ENCODE measurements around the gene TGFBR3.

Gene TGFBR3

DNA sequence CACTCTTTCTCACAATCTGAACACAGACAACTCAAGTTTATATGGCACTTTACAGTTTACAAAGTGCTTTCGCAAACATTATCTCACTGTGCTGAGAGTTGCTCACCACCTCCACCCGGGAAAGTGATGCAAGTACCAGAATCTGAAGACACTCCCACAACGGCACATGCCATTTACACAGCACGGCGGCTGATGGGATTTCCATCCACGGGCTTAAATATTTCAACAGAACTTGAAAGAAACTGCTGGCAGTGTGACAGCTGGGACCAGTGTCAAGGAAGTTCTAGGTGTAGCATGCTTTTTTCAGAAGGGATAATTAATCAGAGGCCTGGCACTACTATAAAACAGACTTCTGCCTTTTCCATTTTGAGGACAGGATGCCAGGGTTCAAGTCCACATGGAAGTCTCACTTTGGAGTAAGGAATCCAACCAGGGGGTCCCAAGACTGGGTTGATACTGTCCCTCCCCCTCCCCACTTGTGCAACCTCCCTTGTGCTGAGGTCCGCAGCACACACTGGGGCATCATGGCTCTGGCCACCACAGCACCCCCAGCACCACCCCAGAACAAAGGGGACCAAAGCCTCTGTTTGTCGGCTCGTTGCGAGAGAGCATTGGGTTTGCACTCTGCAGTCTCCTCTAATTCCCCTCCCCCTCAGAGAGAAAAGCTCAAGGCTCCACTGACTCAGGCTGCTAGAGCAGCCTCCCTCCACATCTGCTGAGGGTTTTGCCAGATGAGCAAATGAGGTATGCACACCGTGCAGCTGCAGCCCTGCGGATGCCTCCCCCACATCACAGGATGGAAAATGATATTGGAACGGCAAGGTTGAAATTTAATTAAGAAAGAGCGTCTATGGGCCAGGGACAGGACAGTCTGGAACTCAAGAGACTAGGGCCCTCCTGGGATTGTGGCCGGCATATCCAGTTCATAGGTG is 154.9 kb downstream of the TGFBR3 start:
- DNase-seq, result peak; percentile 17 to 19

DNA sequence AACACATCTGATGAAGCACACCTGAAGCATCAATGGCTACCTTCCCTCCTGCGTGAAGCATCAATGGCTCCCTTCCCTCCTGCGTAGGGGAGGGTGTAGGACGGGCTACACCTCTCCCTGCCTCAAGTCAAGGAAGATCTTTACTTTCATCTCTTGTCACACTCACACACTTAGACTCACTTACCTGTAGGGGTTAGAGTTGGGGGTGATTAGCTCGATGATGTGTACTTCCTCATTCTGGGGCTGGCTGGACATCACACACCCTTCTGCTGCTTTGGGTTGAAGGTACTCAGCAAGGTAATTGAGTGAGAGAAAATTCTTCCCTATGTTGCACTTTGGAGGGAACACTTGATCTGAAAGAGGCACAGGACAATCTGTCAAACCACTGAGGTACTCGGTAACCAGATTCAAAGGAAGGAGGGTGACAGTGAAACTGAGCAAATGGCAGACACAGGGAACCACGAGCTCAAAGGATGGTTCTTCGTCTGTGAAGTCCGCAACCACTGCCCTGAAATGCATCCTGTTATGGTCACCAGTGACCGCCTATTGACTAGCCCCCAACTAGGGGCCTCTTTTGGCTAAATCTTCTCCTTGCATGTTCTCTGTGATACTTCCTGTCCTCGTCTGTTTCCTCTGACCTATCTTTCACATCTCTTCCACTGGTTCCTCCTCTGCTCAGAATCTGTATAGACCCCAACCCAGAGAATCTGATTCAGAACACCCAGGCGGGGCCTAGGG is 156.2 kb downstream of the TGFBR3 start:
- DNase-seq, result peak in 1 of 2 donors; percentile 19

DNA sequence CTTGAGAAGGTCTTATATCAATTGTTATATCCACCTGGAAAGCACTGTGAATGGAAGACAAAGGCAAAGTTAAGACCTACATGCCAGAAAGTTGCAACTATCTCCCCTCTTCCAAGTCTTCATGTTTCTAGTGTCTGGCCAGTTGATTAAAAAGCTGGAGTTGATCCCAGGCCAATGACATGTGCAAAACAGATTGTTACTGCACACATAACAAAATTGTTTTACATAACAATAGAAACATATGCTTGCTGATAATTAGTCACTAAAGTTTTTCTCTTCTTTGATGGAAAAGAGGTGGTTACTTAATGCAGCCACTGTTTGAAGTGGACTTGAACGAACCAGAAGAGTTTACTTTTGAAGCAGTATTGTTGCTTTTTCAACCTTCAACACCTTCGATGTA is 158.2 kb downstream of the TGFBR3 start:
- no peak for DNase-seq

DNA sequence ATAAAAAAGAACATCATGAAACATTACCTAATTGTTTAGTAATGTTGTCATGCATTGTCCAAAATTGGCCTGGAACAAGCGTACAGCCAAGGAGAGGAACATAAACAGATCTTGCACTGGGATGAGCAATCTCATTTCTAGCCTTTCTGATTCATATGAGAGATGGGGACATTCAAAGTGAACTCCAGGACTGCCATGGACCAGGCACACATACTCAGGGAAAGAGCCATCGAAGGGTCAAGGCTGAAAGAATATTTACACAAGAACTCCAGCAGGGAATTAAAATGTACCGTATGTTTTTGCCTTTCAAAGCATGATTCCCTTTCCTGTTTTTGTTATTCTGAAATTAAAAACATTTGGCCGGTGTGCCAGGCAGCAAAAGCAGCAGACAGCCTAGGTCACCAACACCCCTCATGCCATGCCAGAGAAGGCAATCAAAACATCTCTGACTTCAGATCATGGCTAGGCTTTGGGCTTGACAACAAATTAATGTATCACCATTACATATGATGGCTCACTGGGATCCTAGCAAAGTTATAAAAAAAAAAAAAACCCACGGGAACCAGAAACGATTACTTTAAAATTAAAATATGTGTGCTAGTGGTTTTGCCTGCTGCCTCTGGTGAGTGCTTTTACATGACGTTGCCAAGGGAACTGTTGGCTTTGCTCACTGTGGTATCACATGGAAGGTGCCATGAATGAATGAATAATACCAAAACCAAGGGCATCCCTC is 159.8 kb downstream of the TGFBR3 start:
- DNase-seq, result no peak

DNA sequence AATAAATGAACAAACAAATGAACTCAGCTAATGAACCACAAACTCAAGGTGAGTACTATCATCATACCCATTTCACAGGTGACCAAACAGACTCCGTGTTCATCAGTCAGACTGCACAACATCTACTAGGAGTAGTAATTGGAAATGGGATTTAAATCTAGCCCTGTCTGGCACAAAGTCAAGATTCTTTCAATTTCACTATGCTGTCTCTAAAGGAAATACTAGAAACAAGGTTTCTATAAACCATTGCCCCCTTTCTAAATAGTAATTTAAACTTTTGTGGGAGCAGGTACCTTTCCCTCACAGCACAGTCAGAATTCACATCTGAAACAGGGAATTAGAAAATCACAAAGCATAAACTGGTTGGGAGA is 160.3 kb downstream of the TGFBR3 start:
- DNase-seq, result no peak

DNA sequence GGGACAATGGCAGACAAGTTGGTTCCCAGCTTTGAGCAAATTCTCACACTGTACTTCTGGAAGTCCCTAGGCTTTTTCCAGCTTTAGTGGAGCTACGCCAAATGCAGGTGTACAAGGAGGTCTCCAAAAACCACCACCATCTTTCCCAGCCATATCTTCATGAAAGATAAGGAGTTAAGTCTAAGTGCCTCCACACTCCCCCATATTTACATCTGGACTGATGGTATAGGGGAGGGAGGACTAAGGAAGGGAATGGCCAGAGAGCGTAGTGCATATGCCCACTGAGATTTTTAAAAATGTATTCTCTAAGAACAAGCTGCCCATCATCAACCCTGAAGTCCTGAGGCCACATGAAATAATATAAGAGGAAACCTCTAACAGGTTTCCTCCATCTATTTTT is 161.3 kb downstream of the TGFBR3 start:
- DNase-seq, result no peak

DNA sequence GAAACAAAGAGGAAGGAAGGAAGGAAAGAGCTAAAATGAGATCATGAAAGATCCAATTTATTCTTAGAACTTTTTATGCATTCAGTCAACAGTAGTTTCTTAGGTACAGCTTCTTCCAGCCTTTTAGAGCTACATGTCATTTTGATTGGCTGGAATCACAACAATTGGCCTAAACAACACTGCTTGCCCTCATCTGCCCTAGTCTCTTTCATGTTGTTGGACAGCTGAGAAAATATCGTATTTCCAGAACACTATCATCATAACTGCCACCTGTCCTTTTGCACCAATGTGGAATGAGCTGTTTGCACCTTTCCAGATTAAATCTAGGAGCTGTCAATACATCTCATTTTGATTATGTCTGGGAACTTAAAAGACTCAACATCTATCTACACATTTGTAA is 161.7 kb downstream of the TGFBR3 start:
- no peak for DNase-seq

DNA sequence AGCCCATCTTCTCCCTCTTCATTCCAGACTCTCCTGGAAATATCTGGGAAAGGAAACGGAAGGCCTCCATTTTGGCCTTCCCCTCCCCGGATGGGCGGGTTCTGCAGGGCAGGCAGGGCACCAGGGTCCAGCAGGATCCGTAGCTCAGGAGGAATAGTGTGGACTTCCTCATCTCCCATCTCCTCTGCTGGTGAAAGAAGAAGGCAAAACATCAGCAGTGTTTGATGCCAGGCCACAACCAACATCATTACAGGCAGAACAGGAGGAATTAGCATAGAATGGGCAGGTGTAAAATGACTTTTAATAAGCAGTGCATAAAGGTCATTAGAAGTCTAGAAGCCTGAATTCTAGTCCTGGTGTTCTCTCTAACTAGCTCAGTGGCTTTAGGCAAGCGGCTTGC is 165.9 kb downstream of the TGFBR3 start:
- no peak for DNase-seq

DNA sequence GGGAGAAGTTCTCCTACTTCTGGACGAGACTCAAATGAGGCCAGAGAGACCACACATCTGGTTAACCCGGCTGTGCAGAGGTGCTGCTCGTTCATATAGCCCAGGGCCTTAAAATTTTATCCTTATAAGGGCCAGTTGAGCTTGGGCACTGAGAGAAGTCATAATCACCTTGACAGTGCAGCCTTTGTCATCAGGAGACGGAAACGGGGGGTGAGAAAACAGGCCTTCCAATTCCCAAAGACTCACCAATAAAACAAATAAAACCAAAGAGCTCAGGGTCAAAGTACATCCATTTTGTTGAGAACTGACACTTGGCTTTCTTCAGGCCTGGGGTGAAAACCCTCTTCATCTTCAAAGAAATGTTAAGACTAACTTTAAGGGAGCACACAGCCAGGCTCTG is 167.1 kb downstream of the TGFBR3 start:
- DNase-seq, result no peak

DNA sequence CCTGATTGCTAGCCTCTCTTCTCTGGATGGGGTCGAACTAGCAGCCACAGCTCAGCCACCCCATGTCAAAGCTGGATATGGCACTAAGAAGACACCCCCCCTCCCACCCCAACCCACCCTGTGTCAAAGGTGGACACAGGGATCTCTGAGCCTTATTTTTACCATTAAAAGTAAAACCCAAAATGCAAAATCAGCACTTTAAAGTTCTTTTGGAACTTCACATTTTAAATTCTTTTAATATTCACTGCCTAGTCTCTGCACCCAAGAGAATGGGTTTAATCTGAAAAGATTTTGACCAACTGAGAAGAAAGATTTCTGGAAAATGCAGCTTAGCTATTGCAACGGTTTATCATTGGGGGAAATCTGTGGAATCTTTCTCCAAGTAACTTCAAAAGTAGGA is 167.6 kb downstream of the TGFBR3 start:
- DNase-seq, result no peak

DNA sequence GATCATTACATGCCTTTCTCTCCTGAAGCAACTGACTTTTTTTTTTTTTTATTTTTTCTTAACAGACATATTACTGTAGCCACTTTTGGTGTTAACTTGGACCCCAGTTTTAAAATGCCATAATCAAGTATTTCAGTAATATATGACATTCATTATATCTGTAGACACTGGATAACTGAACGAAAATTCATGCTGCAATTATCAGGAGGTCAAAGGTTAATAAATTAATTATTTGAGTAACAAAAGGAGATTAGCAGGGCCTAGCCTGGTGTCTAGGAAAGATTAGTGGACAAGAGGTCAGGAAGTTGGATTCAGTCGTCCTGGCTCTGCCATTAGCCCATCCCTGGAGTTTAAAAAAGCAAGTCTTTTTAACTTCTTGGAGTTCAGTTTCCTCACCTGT is 168.1 kb downstream of the TGFBR3 start:
- DNase-seq, result no peak

DNA sequence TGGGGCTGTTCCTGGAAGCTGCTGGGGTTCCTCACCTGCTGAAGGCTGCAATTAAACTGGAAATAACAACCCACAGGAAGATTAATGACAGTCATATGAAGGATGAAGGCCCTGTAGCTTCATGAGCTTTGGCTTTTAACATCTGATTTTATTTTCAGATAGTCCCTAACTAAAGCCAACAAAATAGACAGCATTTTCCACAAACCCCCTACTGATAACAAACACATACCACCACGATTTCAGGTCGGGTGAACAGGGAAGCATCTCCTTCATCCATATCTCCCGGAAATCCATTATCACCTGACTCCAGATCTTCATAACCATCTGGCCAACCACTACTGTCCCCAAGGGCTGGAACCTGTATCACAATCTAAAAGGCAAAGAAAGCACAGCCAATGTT is 169.6 kb downstream of the TGFBR3 start:
- DNase-seq, result no peak

DNA sequence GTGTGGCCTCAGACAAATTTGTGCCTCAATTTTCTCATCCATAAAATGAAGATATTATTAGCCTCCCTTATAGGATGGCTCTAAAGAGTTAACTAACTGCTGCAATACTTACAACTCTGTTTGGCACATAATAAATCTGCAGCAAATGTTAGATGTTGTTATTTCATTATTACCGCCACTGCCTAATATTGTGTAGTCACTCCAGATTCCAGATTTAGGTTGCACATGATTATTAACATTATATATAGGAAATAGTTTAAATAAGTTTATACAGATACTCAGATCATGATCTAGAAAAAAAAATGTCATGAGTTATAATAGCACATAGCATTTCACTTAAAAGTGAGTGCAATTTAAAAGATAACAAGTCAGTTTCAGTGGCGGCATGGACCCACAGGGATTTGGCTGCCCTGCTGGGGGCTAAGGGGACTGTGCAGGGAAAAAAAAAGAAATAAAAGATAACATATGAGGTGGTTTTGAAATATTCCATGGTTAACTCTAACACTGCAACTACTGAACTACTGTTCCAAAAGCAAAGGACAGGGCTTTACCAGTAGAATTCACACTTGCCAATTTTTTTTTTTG is 170.4 kb downstream of the TGFBR3 start:
- DNase-seq, result no peak

DNA sequence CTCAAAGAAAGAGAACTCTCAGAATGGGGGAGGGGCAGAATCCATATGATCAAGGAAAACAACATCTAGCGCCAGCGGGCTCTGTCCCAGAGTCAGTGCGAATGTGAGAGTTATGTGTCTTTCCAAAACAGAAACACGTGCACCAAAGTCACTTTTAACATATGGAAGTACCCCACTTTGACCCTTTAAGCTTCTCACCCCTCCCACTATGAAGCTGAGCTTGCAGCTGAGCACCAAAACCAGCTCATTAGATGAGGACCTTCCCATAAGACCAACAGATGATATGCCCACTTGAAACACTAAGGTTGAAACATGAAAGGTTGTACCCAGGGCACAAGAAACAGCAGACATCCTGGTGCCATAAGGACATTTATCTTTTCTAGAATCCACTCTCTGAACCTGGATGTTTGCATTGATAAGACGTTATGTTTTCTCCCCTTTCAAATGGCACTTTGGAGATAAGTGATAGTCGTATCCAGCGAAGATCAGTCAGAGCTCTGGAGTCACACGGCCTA is 171.0 kb downstream of the TGFBR3 start:
- DNase-seq, result no peak

DNA sequence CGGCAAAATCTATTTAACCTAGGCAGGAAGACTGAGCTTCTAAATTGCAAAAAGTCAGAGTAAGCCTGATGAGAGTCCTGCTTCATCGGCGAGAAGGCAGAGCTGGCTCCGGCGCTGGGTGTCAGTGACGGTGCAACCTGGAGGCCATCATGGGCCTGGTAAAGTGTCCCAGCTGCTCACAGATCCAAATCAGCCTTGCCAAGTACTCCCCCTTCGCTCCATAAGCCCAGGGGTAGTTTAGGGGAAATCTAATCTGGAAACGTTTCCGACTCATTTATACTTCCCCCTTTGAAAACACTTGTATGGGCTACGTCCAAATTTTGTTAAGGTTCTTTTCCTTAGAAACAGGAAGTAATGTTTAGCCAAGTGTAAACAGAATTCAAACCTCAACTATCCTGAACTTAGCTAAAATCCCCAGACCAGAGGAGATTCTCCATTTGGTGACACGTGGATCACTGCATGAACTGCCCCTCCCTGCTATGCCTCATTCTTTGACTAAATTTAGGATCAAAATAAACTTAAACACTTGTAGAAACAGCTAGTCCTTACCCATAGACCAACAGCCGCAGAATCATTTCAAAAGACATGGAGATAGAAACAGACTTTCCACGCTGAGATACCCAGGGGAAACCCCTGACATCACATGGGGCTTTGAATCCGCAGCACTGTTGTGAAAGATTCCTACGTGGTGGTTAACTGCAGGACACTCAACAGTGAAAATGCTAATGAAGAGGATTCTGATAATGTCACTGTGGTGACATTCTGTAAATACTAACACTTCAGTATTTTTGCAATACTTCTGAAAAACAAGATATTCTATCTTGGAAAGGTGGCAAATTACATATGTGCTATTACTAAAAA is 172.7 kb downstream of the TGFBR3 start:
- peak; percentile 58 to 62 for DNase-seq

DNA sequence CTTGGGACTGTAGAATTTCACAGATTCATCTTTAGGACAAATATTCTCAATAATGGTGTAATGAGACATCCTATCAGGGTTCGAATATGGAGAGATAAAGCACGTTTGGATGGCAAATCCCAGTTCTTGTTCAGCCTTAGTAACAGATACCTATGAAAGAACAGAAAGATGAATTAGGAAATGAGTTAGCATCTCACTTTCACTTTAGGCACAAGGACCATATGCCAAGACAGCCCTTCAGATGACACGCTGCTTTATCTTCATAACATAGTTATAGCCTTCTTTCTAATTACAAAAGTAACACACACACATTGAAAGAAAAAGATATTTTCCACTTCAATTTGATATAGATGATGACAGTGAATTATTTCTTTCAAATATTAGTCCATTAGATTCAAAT is 173.6 kb downstream of the TGFBR3 start:
- DNase-seq, result no peak

DNA sequence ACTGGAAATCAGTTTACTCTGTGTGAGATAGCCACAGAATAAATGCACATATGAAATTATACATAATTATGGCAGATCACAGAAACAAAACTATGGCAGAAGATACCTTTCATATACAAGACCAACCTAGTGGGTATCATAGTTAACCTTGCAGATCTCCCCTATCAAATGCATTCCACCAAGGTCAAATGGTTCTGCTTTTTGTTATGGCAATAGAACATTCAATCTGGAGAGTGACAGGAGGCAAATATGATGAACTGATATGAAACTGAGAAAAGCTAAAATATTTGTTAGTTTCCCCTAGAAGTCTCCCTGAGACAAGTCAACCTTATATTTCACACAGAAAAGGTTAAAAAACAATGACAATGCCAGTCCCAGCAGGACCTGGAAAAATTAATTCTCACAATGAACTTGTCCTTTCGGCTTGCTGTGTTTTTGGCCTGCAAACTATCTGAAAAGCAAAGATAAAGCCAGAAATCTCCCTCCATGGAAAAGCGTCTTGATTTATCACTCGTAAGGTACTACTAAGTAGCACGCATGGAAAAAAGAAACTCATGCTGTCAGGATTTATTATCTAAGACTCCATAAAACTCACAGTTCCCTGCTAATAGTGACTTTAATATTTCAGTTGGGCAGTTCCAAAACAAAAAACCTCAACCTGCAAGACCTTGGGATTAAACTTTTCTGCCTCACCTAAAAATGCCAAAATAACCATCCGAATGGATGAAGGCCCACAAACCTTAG is 174.3 kb downstream of the TGFBR3 start:
- DNase-seq, result no peak

DNA sequence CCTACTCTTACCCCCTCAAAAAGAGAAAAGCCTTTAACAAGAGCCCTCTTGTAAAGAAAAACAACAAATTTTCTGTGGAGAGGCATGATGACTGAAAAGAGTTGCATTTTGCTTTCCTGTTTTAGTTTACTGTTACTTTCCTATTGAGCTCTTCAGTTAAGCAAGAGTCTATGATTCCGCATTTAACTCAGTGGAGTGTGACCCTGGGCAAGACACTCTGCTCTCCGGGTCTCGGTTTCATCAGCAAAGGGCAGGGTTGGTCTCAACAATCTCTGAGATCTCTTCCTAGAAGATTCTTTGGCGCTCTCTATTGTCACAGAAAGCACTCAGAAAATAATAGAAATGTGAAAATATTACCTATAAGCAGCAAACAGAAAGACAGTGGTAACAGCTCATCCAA is 175.7 kb downstream of the TGFBR3 start:
- no peak for DNase-seq

DNA sequence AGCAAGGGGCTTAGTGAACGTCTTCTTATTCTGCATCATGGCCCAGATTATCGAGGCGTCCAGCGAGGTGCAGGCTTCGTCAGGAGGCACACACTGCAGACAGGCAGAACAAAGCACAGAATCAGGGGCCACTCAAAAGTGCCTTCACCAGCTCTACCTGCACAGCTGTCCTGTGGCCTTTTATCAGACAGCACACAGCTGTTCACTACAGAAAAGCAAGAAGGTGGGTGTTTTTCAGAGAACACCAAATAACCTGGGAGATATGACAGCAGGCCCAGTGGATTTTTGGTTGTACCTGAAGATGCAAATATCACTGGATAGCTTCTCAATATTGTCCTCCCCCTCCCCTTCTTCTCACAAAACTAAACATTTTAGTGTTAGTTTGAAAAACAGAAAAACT is 177.3 kb downstream of the TGFBR3 start:
- DNase-seq, result no peak

DNA sequence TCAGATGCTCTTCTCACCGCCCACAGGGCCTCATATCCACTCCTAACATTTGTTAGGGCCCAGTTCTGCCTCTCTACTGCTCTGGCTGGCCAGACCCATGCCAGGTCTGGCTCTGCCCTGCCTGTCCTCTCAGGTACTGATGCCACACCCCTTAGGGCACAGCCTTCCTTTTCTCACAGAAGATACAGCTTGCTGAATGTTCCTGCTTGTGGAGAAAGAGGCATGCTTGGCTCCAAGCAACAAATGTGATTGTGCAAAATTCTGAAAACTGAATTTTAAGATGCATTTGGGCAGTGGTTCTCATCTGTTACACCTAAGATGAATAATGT is 178.1 kb downstream of the TGFBR3 start:
- no peak for DNase-seq

DNA sequence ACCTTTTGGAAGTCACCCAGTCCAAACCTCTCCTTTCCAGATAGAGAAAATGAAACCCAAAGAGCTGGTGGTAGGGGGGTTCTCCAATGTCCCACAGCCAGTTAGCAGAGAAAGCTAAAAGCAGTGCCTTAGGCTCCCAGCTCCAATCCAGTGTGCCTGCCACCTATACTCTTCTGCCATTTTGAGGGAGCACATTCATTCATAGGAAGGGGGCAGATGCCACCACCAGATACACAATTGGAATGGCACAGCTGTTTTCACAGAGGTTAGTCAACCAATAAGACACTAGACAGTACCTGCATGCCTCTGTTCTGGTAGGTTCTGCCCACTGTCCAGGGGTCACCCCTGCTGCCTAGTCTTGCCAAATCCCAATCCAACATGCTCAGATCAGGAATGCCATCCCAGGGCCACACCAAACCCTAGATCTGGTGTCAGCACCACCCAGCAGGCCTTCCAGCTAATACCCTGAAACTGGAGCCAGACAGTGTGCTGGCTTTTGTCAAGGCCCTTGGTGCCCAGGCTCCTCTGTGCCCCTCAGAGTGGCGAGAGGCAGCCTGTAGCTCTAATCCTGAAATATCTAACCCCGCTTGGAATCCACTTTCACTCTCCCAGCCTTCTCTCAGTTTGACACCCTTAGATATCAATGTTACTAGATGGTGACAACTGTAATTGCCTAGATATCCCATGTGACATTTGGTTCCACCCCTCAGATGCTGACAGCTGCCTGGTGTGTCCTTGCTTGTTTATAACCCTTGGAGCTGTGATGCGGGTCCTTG is 178.6 kb downstream of the TGFBR3 start:
- DNase-seq, result no peak

All from CD4-positive, alpha-beta T cell treated with Interleukin-1 beta for 1 hour (primary cell).